SK-N-MC (cell line): Measurements from ENCODE around the gene KRTAP10-3.

ENCODE experiments used
- EZH2 ChIP-seq: fragments of 200-600 bp; sonication (generic); IDR thresholded peaks from one replicate; pipeline ENCODE4 v1.6.1; 2017; ENCODE audit warnings: antibody characterized with exemption
- POLR2AphosphoS5 ChIP-seq: IDR thresholded peaks from 2 replicates; pipeline ENCODE4 v1.6.1; 2012; ENCODE audit warnings: mild to moderate bottlenecking, low read depth, low read length, borderline replicate concordance

DNA sequence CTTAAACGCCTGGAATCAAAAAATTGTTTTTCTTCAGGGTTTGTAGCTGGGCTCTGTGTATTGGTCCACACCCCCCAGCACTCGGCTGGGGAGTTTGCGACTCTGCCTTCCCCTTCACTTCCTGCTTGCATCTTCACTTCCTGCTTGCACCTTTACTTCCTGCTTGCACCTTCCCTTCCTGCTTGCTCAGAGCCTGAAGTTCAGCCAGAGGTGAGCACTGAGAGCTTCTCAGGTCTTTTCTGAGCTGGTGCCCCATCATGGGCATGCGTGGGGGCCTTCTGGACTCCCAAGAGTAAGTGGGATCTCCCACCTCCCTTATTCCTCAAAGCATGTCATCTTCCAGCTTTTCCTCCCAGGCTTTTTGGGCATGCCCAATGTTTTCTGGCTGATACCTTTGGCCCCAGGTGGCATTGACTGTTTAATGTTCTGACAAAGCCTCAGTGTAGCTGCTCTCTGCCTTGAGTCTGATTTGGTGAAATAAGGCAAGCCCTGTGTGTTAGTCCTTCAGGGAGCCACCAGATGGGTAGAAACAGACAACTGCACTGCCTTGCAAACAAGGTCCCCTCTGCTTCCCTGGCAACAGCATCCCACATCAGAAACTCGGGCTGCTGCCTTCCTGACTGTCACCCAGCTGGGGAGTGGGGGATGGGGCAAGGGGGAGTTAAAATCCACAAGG lies 10.8 kb downstream of the KRTAP10-3 start:
- TF ChIP-seq POLR2AphosphoS5 (no peak), EZH2 (no peak)
